Measurements from ENCODE around the gene LGR6. TPM values are rescaled to one million over a fixed set of nuclear protein-coding genes. Genes with fewer than 3 reads are reported as not detected.

Gene LGR6
- total and polyA plus RNA-seq, 2 of the 4 experiments (the other 2 are of a cell fraction), result not detected

GRCh38 chr1:202189001-202189790, 4.4 kb upstream of the LGR6 start:
- 60% methylated on average over 3 of the region's 20 CpGs; no CpG with 5 or more reads in 1 of the 2 experiments for WGBS, 2 experiments (ENCODE audit: extremely low coverage in 2 of 2, insufficient read length in 1 of 2)
- DNase-seq (peak; percentile 40), ATAC-seq (ENCODE audit: low read depth) (peak; percentile 75)
- Histone ChIP-seq H3K36me3 (ENCODE audit: control insufficient read depth, insufficient read depth, low read length) (no peaks in the 10 kb centered on the region), H3K79me1 (ENCODE audit: low read depth in 1 of 2, low read length in 2 of 2) (no peaks in the 10 kb centered on the region), H2AK9ac (replicated peaks; ENCODE audit: low read depth, low read length, poor library complexity) (peak overlapping the region; percentile 42), H4K20me1 (ENCODE audit: insufficient read depth, low read length) (peaks cover 6% of the 10 kb centered on the region; the same call in 1 of the 2 replicates), H3K18ac (ENCODE audit: low read depth, low read length) (no peak overlapping the region), H2BK5ac (ENCODE audit: low read depth, low read length, poor library complexity, severe bottlenecking) (no peak overlapping the region), H2AFZ (replicated peaks; ENCODE audit: low read length, poor library complexity) (no peak overlapping the region), H3K4me1 (ENCODE audit: control insufficient read depth, insufficient read depth, low read length) (no peaks in the 10 kb centered on the region), H3K9me1 (ENCODE audit: insufficient read depth, low read length) (no peaks in the 10 kb centered on the region), H3K9ac (ENCODE audit: low read depth, low read length) (no peak overlapping the region), H4K8ac (ENCODE audit: low read depth in 2 of 2, low read length in 2 of 2) (no peak overlapping the region), H3K23ac (ENCODE audit: low read depth, low read length) (no peak overlapping the region), H2BK120ac (ENCODE audit: low read depth, low read length) (no peak overlapping the region), H2BK20ac (ENCODE audit: low read depth, low read length) (no peak overlapping the region), H3K14ac (replicated peaks; ENCODE audit: low read depth, low read length) (no peak overlapping the region), H4K91ac (ENCODE audit: insufficient read depth, low read depth, low read length) (no peak overlapping the region), H2AK5ac (ENCODE audit: low read depth, low read length) (no peak overlapping the region), H2BK15ac (ENCODE audit: low read depth, low read length) (no peak overlapping the region), H3K4me2 (ENCODE audit: low read depth, low read length) (no peak overlapping the region), H3K56ac (ENCODE audit: extremely low read depth, insufficient read depth, low read length) (no peak overlapping the region), H3K27me3 (ENCODE audit: control insufficient read depth, insufficient read depth, low read length) (peaks cover 47% of the 10 kb centered on the region), H3K9me3 (ENCODE audit: control insufficient read depth, insufficient read depth, low read length) (no peaks in the 10 kb centered on the region), H3K27ac (ENCODE audit: insufficient read depth, low read length) (no peak overlapping the region), H3K4me3 (ENCODE audit: insufficient read depth, low read depth, low read length) (no peak overlapping the region), H3K4ac (ENCODE audit: low read depth, low read length) (no peak overlapping the region), H4K5ac (ENCODE audit: low read depth, low read length) (no peak overlapping the region)
- no TSS peak for BruUV-seq (replicated peaks)
- ChIA-PET CTCF (interaction anchor here (0.8 to 1.9 kb wide), 8 partner anchors 10 to 140 kb away, joined by 3 to 8 read pairs (median 4); no protein-coding TSS in a partner anchor), POLR2A (ENCODE audit: unreplicated experiment) (interaction anchor here (0.5 kb wide), 1 partner anchor 1166 kb away, joined by 6 read pairs; the partner anchor contains the start of gene KIF21B)
- in situ Hi-C loops (cut with MboI; ENCODE audit: low sequenced_read_pairs) (loop anchor here (5.0 kb wide), 1 partner anchor 523 kb away; the partner anchor contains the start of gene SYT2), intact Hi-C loops (cut with micrococcal nuclease) (loop anchor here (1.0 kb wide), 1 partner anchor 126 kb away; no protein-coding TSS in a partner anchor), dilution Hi-C loops (cut with HindIII; ENCODE audit: low sequenced_read_pairs, unreplicated experiment) (no loop called here)
- no peak for TF ChIP-seq RCOR1 (IDR thresholded peaks at IDR 0.05; ENCODE audit: insufficient replicate concordance, low read length)
- TF ChIP-seq RFX5 (IDR thresholded peaks at IDR 0.05; ENCODE audit: low read depth, low read length), result no peak
- TF ChIP-seq RAD21 (IDR thresholded peaks at IDR 0.05; ENCODE audit: low read length), result peak; percentile 56
- no peak for TF ChIP-seq CEBPB (IDR thresholded peaks at IDR 0.05; ENCODE audit: low read depth, low read length)
- peak; percentile 63 for TF ChIP-seq CTCF (conservative IDR thresholded peaks at IDR 0.05; ENCODE audit: low read depth, low read length)
- TF ChIP-seq CHD1 (IDR thresholded peaks at IDR 0.05; ENCODE audit: low read depth, low read length), result no peak
- TF ChIP-seq FOS (IDR thresholded peaks at IDR 0.05; ENCODE audit: low read depth, low read length), result no peak
- no peak for TF ChIP-seq NFE2L2 (IDR thresholded peaks at IDR 0.05; ENCODE audit: low read depth, low read length)
- no peak for TF ChIP-seq MAZ (IDR thresholded peaks at IDR 0.05; ENCODE audit: borderline replicate concordance, low read depth, low read length)
- peak; percentile 62 for TF ChIP-seq SMC3 (IDR thresholded peaks at IDR 0.05; ENCODE audit: low read depth, low read length)
- no peak for TF ChIP-seq MXI1 (IDR thresholded peaks at IDR 0.05; ENCODE audit: borderline replicate concordance, low read depth, low read length)
